Activated CD4-positive, alpha-beta T cell treated with anti-CD3 and anti-CD28 coated beads for 36 hours (primary cell): ENCODE results near the gene GTF2H2. TPM values are rescaled to one million over a fixed set of nuclear protein-coding genes. Genes with fewer than 3 reads are reported as not detected.
"Not testable (repeated sequence)": the region's sequence is repeated elsewhere in the genome, so short reads cannot be mapped to it uniquely, and the experiment has no call there.

Source experiments
- ATAC-seq: fragments of 200-7000 bp; cut with Tn5 transposase; one replicate; pipeline ENCODE4 v1.10.0; 2021; ENCODE audit warnings: mild to moderate bottlenecking, moderate library complexity
- CTCF ChIA-PET: fragments of 350-600 bp; sonication (Branson Sonifier 250); formaldehyde crosslinking; loops from one replicate; lab custom pipeline; 2021; ENCODE audit warnings: antibody characterized with exemption; lab: Charles Lee
- POLR2A ChIA-PET: fragments of 350-600 bp; sonication (Branson Sonifier 250); formaldehyde crosslinking; loops from one replicate; lab custom pipeline; 2021; ENCODE audit warnings: antibody characterized with exemption, inconsistent platforms; lab: Charles Lee
- DNase-seq: peaks from one replicate; pipeline ENCODE4 v3.0.0-alpha.2; 2020
- H3K27ac Mint-ChIP-seq: one replicate; pipeline ENCODE4 v1.8.0; 2021; ENCODE audit warnings: mixed read lengths
- H3K27me3 Mint-ChIP-seq: one replicate; pipeline ENCODE4 v1.8.0; 2021; ENCODE audit warnings: mixed read lengths
- H3K36me3 Mint-ChIP-seq: one replicate; pipeline ENCODE4 v1.8.0; 2021; ENCODE audit warnings: low read depth, mixed read lengths
- H3K4me1 Mint-ChIP-seq: one replicate; pipeline ENCODE4 v1.8.0; 2021; ENCODE audit warnings: mixed read lengths
- H3K4me3 Mint-ChIP-seq: one replicate; pipeline ENCODE4 v1.8.0; 2021; ENCODE audit warnings: mild to moderate bottlenecking, moderate library complexity, mixed read lengths
- H3K9me3 Mint-ChIP-seq: one replicate; pipeline ENCODE4 v1.8.0; 2021; ENCODE audit warnings: low read depth, mixed read lengths
- intact Hi-C, 2 experiments: fragments of 100-400 bp; cut with DNase I in 1 of 2; cut with micrococcal nuclease in 1 of 2; formaldehyde crosslinking; loops; one replicate each; pipeline versions ENCODE4 v1.14.2 to v1.15.1; 2022 to 2024; cut with DNase I, micrococcal nuclease
- total RNA-seq, 2 experiments: library from RNA; stranded (reverse); gene quantifications; one replicate each; pipeline ENCODE4 v1.2.3, GENCODE V29; 2021

Gene GTF2H2
- total RNA-seq, 2 experiments from 2014 or later = 22.7 to 26.9 TPM

DNA sequence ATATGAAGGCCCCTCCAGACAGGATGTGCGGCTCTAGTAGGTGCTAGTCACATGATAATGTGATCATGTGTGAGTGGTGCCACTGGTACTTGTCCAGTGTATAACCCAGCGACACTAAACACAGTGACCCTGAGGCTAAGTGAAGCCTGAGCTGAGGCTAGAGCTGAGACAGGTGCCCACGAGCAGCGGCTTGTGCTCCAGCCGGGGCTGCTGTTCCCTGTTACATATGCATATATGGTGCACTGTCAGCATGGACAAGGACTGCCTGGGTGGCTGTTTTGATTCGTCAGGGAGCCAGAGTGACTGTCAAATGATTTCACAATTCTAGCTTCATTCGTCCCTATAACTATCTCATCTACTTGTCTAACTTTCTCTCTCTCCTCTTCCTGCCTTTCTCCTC lies 60.5 kb downstream of the GTF2H2 start:
- intact Hi-C loops, H3K4me1 Mint-ChIP-seq, POLR2A ChIA-PET, H3K4me3 Mint-ChIP-seq, ATAC-seq, H3K27me3 Mint-ChIP-seq, H3K27ac Mint-ChIP-seq, H3K36me3 Mint-ChIP-seq, DNase-seq, CTCF ChIA-PET, H3K9me3 Mint-ChIP-seq: not testable (repeated sequence)

Other genes starting within 250 kb of the GTF2H2 start
- 1 to 10 TPM; 1.1 to 4.3 TPM for gene SERF1A, start 167.0 kb downstream of the GTF2H2 start, total RNA-seq
- 10 to 100 TPM; 65.3 to 75.9 TPM for gene SMN1, start 142.6 kb downstream of the GTF2H2 start, total RNA-seq
- 1 to 10 TPM in 1 of 2 experiments, under 1 TPM in 1; 0.91 to 1.5 TPM for gene NAIP, start 42.3 kb downstream of the GTF2H2 start, total RNA-seq